Nephron (organoid): Measurements from ENCODE around the gene AIP.

Experiments used
- H3K27ac Mint-ChIP-seq, 3 experiments: 2 replicates each; pipeline ENCODE4 v1.8.0; 2020; ENCODE audit warnings: mixed read lengths in 3 of 3, mild to moderate bottlenecking in 2 of 3, moderate library complexity in 1 of 3
- H3K27me3 Mint-ChIP-seq: 2 replicates; pipeline ENCODE4 v1.8.0; 2021; ENCODE audit warnings: low read depth, mild to moderate bottlenecking, moderate library complexity, mixed read lengths
- H3K36me3 Mint-ChIP-seq: 2 replicates; pipeline ENCODE4 v1.8.0; 2020; ENCODE audit warnings: low read depth, mixed read lengths
- H3K4me1 Mint-ChIP-seq: 2 replicates; pipeline ENCODE4 v1.8.0; 2020; ENCODE audit warnings: mixed read lengths
- H3K4me3 Mint-ChIP-seq, 3 experiments: 2 replicates each; pipeline ENCODE4 v1.8.0; 2020; ENCODE audit warnings: mild to moderate bottlenecking in 3 of 3, mixed read lengths in 3 of 3, moderate library complexity in 2 of 3
- H3K9me3 Mint-ChIP-seq: 2 replicates; pipeline ENCODE4 v1.8.0; 2020; ENCODE audit warnings: mixed read lengths
- CTCF ChIP-seq, 3 experiments: fragments of 200-600 bp; sonication (generic); IDR thresholded peaks; one replicate each; pipeline ENCODE4 v1.5.0; 2021; ENCODE audit warnings: antibody characterized with exemption in 3 of 3; ENCODE audit not compliant: unreplicated experiment in 3 of 3

The AIP gene

GRCh38 chr11:67491276-67492068, 8.6 kb downstream of the AIP start:
- Mint-ChIP-seq H3K36me3 (peaks cover 16% of the 10 kb centered on the region), H3K4me3 (no peak overlapping the region), H3K9me3 (no peaks in the 10 kb centered on the region), H3K27me3 (no peaks in the 10 kb centered on the region), H3K27ac (no peak overlapping the region), H3K4me1 (no peaks in the 10 kb centered on the region)
- no peak for TF ChIP-seq CTCF (IDR thresholded peaks at IDR 0.05; ENCODE audit: unreplicated experiment in 3 of 3)

- Mint-ChIP-seq H3K4me1 (no peaks in the 10 kb centered on the region), H3K36me3 (peaks cover 16% of the 10 kb centered on the region), H3K27ac (no peak overlapping the region), H3K27me3 (no peaks in the 10 kb centered on the region), H3K4me3 (no peak overlapping the region), H3K9me3 (no peaks in the 10 kb centered on the region)
- TF ChIP-seq CTCF (IDR thresholded peaks at IDR 0.05; ENCODE audit: unreplicated experiment in 3 of 3): no peak
Measured at GRCh38 chr11:67492069-67492727, 9.4 kb downstream of the AIP start.

GRCh38 chr11:67492801-67493547, 10.1 kb downstream of the AIP start:
- no peak overlapping the region for H3K4me3 Mint-ChIP-seq
- peaks cover 10% of the 10 kb centered on the region for H3K36me3 Mint-ChIP-seq
- no peak for TF ChIP-seq CTCF (IDR thresholded peaks at IDR 0.05; ENCODE audit: unreplicated experiment in 3 of 3)
- no peaks in the 10 kb centered on the region for H3K4me1 Mint-ChIP-seq
- H3K27me3 Mint-ChIP-seq: no peaks in the 10 kb centered on the region
- H3K27ac Mint-ChIP-seq: no peak overlapping the region
- H3K9me3 Mint-ChIP-seq: no peaks in the 10 kb centered on the region

GRCh38 chr11:67493548-67494370, 10.9 kb downstream of the AIP start:
- Mint-ChIP-seq H3K36me3 (peaks cover 8% of the 10 kb centered on the region), H3K4me3 (no peak overlapping the region), H3K27me3 (no peaks in the 10 kb centered on the region), H3K4me1 (no peaks in the 10 kb centered on the region), H3K27ac (no peak overlapping the region), H3K9me3 (no peaks in the 10 kb centered on the region)
- TF ChIP-seq CTCF (IDR thresholded peaks at IDR 0.05; ENCODE audit: unreplicated experiment in 3 of 3): no peak

- no peak for TF ChIP-seq CTCF (IDR thresholded peaks at IDR 0.05; ENCODE audit: unreplicated experiment in 3 of 3)
- Mint-ChIP-seq H3K27me3 (no peaks in the 10 kb centered on the region), H3K9me3 (no peaks in the 10 kb centered on the region)
Measured at GRCh38 chr11:67494371-67495233, 11.8 kb downstream of the AIP start.

More at GRCh38 chr11:67494371-67495233, 11.8 kb downstream of the AIP start:
- H3K4me3 Mint-ChIP-seq: no peak overlapping the region
- H3K27ac Mint-ChIP-seq: no peak overlapping the region
- H3K36me3 Mint-ChIP-seq: peaks cover 6% of the 10 kb centered on the region
- H3K4me1 Mint-ChIP-seq: no peaks in the 10 kb centered on the region
